Astrocyte of the cerebellum (primary cell): Measurements from ENCODE around the gene SEMA4D.
A peak's percentile ranks its signal among the peaks of the same experiment; 100 is the strongest.

ENCODE experiments used
- DNase-seq: peaks from one replicate; pipeline ENCODE4 v3.0.0-alpha.2; 2011; ENCODE audit warnings: low read depth
- H3K4me3 ChIP-seq: 2 replicates; pipeline ENCODE4 v1.5.1; 2011; ENCODE audit warnings: mild to moderate bottlenecking, low read depth, low read length, moderate library complexity
- in situ Hi-C: cut with HindIII; loops from 2 replicates; pipeline ENCODE4 v1.10.0; 2017; ENCODE audit warnings: low sequenced_read_pairs
- TF ChIP-seq, protein P1 (sequence below): IDR thresholded peaks from 2 replicates; pipeline ENCODE4 v1.5.1; 2012; ENCODE audit warnings: low read length, low read depth, moderate library complexity, mild to moderate bottlenecking; ENCODE audit errors: missing control alignments

SEMA4D gene, protein sequence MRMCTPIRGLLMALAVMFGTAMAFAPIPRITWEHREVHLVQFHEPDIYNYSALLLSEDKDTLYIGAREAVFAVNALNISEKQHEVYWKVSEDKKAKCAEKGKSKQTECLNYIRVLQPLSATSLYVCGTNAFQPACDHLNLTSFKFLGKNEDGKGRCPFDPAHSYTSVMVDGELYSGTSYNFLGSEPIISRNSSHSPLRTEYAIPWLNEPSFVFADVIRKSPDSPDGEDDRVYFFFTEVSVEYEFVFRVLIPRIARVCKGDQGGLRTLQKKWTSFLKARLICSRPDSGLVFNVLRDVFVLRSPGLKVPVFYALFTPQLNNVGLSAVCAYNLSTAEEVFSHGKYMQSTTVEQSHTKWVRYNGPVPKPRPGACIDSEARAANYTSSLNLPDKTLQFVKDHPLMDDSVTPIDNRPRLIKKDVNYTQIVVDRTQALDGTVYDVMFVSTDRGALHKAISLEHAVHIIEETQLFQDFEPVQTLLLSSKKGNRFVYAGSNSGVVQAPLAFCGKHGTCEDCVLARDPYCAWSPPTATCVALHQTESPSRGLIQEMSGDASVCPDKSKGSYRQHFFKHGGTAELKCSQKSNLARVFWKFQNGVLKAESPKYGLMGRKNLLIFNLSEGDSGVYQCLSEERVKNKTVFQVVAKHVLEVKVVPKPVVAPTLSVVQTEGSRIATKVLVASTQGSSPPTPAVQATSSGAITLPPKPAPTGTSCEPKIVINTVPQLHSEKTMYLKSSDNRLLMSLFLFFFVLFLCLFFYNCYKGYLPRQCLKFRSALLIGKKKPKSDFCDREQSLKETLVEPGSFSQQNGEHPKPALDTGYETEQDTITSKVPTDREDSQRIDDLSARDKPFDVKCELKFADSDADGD

DNA sequence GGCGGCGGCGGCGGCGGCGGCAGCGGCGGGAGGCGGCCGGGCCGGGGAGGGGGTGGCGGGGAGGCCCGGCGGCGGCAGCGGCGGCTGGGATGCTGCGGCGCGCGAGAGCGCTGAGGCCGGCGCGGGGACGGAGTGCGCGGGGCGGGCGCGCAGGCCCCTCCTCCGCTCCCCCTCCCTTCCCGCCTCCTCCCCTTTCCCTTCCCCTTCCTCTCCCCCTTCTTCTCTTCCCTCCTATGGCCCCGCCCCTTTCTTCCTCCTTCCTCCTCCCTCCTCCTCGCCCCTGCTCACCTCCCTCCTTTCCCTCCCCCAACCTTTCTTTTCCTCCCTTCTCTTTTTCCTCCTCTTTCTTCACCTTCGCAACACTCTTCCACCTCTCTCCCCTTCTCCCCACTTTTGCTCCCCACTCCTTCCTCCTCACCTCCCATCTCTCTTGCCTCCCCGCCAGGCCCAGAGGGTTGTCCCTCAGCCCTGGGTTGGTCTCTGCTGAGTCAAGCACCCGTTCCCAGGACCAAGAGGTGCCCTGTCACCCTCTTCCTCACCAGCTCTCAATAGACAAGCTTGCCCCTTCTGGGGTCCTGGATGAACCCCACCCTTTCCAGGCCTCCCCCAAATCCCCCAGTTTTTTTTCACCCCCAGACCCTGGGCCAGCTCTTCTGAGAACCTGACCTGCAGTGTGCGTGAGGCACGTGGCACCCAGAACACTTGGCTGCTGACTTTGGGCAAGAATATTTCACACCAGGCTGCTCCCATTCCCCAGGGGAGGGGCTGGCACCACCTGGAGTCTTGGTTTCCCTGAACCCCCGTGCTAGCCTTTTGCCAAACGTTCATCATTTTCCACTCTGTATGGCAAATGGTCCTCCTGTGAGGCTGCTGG, at the start of gene SEMA4D:
TSS of gene SEMA4D (minus strand) at position 136 of the 874 bp plus-strand sequence. CDS start 92,657 bp downstream, outside the sequence.
- no peak for DNase-seq
- TF ChIP-seq, protein P1, sequence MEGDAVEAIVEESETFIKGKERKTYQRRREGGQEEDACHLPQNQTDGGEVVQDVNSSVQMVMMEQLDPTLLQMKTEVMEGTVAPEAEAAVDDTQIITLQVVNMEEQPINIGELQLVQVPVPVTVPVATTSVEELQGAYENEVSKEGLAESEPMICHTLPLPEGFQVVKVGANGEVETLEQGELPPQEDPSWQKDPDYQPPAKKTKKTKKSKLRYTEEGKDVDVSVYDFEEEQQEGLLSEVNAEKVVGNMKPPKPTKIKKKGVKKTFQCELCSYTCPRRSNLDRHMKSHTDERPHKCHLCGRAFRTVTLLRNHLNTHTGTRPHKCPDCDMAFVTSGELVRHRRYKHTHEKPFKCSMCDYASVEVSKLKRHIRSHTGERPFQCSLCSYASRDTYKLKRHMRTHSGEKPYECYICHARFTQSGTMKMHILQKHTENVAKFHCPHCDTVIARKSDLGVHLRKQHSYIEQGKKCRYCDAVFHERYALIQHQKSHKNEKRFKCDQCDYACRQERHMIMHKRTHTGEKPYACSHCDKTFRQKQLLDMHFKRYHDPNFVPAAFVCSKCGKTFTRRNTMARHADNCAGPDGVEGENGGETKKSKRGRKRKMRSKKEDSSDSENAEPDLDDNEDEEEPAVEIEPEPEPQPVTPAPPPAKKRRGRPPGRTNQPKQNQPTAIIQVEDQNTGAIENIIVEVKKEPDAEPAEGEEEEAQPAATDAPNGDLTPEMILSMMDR = no peak
- in situ Hi-C loops = loop anchor here (5.0 to 10.0 kb wide), 2 partner anchors 66 to 163 kb away; no protein-coding TSS in a partner anchor
- H3K4me3 ChIP-seq = peak within 1 kb of the TSS; percentile 47

DNA sequence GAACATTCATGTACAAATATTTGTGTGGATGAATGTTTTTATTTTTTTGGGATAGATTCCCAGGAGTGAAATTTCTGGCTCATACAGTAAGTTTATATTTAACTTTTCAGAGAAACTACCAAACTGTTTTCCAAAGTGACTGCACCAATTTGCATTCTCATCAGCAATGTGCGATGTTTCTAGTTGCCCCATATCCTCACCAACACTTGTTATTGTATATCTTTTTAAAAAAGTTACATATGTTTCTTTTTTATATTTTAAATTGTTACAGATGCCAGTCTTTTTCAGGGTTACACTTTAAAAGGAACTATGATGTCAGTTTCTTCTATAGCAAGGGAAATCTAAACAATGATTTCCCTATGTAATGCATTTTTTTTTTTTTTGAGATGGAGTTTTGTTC, 49.1 kb upstream of the SEMA4D start:
- in situ Hi-C loops = no loop called here
- H3K4me3 ChIP-seq = no peak overlapping the region
- TF ChIP-seq, protein P1 = no peak
- DNase-seq = no peak

DNA sequence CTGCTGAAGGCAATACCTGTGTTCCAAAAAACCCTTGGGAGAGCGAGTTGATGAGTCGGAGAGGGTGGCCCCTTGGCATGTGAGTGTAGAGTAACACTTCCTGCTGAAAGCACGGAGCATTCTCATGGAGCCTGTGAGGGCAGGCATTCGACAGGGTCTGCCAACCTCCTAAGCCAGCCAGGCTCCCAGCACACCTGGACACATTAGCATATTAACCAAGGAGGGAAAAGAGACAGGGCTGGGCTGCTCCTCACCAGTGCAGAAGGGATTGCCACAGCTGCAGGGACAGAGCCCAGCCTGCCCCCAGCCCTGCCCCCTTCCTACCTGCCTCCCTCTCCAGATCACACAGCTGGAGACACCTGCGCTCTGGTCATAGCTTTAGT, 46.4 kb upstream of the SEMA4D start:
- in situ Hi-C loops = no loop called here
- no peak for DNase-seq
- H3K4me3 ChIP-seq = no peak overlapping the region
- TF ChIP-seq, protein P1 = no peak

DNA sequence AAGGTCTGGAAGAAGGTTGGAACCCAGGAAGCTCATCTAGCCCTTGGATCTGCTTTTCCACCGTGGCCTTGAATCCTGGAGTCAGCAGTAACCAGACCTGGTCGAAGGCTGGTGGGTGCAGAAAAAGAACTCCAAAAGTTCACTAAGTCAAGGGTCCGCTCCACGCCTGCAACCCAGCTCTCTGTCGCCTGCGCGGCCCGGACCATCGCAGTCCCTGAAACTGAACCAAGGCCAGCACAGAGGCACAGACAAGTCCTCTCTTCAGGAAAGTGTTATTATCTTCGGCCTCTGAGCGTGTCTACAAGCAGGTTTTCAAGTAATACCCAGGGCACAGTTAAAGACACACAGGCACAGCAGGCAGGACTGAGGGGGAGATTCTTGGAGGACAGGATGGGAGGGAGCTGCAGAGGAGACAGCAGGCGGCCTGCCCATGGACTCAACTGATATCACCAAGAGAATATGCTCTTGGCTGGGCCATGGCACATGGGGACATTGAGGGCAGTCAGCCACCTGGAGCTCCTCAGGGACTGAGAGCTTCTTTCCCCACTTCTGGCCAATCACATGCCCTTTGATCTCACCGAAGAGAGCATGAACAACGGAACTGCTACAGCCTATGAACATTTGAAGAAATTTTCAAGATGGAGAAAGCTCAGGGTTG, 45.8 kb upstream of the SEMA4D start:
- in situ Hi-C loops = no loop called here
- DNase-seq = no peak

DNA sequence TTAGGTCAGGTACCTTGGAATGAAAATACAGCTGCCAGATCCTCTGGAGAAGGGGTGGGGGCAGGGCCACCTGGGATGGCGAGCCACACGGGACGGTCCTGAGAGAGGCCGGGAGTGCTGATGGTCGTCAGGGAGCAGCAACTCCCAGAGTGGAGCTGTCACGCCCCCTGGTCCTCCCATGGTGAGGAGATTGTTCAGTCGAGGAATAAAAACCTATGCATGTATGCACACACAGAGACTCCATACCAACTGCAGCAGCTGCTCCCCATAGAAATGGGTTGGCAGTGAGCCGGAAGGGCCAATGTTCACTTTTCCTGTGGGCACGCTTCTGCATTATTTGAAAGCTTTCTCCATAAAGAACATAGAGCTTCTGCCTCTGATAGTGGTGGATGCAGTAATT, 45.2 kb upstream of the SEMA4D start:
- in situ Hi-C loops = no loop called here

More for the DNA sequence above, 45.8 kb upstream of the SEMA4D start:
- TF ChIP-seq, protein P1 = no peak
- no peak overlapping the region for H3K4me3 ChIP-seq

More for the DNA sequence above, 45.2 kb upstream of the SEMA4D start:
- H3K4me3 ChIP-seq = no peak overlapping the region
- DNase-seq = no peak
- TF ChIP-seq, protein P1 = no peak
